Loucy (cell line): ENCODE measurements around the gene GRAMD4.

Source experiments
- H2AFZ ChIP-seq: fragments of 200-600 bp; sonication (generic); 2 replicates; pipeline ENCODE4 v1.6.0; 2016; ENCODE audit warnings: antibody characterized with exemption, mild to moderate bottlenecking, low read length, moderate library complexity
- H3F3A ChIP-seq: fragments of 200-600 bp; 2 replicates; pipeline ENCODE4 v1.6.0; 2016; ENCODE audit warnings: antibody characterized with exemption, low read depth, mild to moderate bottlenecking
- H3K27me3 ChIP-seq: fragments of 200-600 bp; sonication (generic); 2 replicates; pipeline ENCODE4 v1.6.1; 2014; ENCODE audit warnings: low read length, mild to moderate bottlenecking; ENCODE audit not compliant: insufficient read depth, poor library complexity, severe bottlenecking
- H3K36me3 ChIP-seq: fragments of 200-600 bp; sonication (generic); 2 replicates; pipeline ENCODE4 v1.6.1; 2016; ENCODE audit warnings: low read length; ENCODE audit not compliant: insufficient read depth
- H3K4me1 ChIP-seq: fragments of 200-600 bp; sonication (generic); 2 replicates; pipeline ENCODE4 v1.5.1; 2014; ENCODE audit warnings: low read length, mild to moderate bottlenecking; ENCODE audit not compliant: insufficient read depth, poor library complexity, severe bottlenecking
- H3K4me2 ChIP-seq: fragments of 200-600 bp; sonication (generic); 2 replicates; pipeline ENCODE4 v1.6.0; 2014; ENCODE audit warnings: antibody characterized with exemption, low read length, low read depth, mild to moderate bottlenecking; ENCODE audit not compliant: poor library complexity, severe bottlenecking
- H3K4me3 ChIP-seq: fragments of 200-600 bp; sonication (generic); 2 replicates; pipeline ENCODE4 v1.5.1; 2014; ENCODE audit warnings: low read length, mild to moderate bottlenecking, mixed read lengths; ENCODE audit not compliant: poor library complexity, severe bottlenecking
- H3K79me2 ChIP-seq: fragments of 200-600 bp; sonication (generic); 2 replicates; pipeline ENCODE4 v1.6.1; 2014; ENCODE audit warnings: low read length; ENCODE audit not compliant: insufficient read depth
- H3K9ac ChIP-seq: fragments of 200-600 bp; sonication (generic); 2 replicates; pipeline ENCODE4 v1.6.0; 2014; ENCODE audit warnings: mild to moderate bottlenecking, low read depth, low read length, moderate library complexity; ENCODE audit not compliant: poor library complexity, severe bottlenecking
- H3K9me2 ChIP-seq: fragments of 200-600 bp; sonication (generic); replicated peaks from 2 replicates; pipeline ENCODE4 v1.6.1; 2016; ENCODE audit warnings: low read depth, low read length, mixed read lengths
- H3K9me3 ChIP-seq: fragments of 200-600 bp; sonication (generic); 2 replicates; pipeline ENCODE4 v1.6.1; 2014; ENCODE audit warnings: mild to moderate bottlenecking, antibody characterized with exemption, low read length, low read depth; ENCODE audit not compliant: insufficient read depth
- H4K20me1 ChIP-seq: fragments of 200-600 bp; sonication (generic); 2 replicates; pipeline ENCODE4 v1.6.0; 2014; ENCODE audit warnings: antibody characterized with exemption, low read length, mild to moderate bottlenecking; ENCODE audit not compliant: insufficient read depth, poor library complexity, severe bottlenecking
- EZH2phosphoT487 ChIP-seq: fragments of 200-600 bp; IDR thresholded peaks from 2 replicates; pipeline ENCODE4 v1.6.1; 2018; ENCODE audit warnings: antibody characterized with exemption, mild to moderate bottlenecking, moderate library complexity, borderline replicate concordance
- TF ChIP-seq, protein P1 (sequence below): fragments of 200-600 bp; sonication (generic); conservative IDR thresholded peaks from 2 replicates; pipeline ENCODE4 v1.5.1; 2014; ENCODE audit warnings: mild to moderate bottlenecking, antibody characterized with exemption, low read length

Gene GRAMD4

DNA sequence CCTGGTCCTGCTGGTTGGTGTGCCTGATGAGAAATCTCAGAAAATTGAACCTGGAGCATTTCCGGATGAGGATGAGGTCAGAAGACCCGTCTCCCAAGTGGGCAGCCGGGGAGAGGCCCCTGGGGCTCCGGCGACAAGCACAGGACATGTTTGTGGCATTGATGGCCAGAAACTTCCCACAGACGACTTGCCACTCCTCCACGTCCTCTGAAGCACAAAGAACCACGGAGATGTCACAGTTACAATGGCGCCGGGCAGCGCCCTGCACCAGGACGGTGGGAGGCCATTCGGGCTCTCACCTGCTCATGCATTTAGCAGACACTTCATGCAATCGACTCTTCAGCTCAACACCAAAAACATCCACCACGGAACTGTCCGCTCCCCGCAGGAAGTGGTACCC is 71.4 kb downstream of the GRAMD4 start:
- Histone ChIP-seq H3K9ac (no peak overlapping the region), H3K4me3 (no peak overlapping the region), H3K9me3 (no peaks in the 10 kb centered on the region), H3F3A (no peaks in the 10 kb centered on the region), H3K79me2 (no peaks in the 10 kb centered on the region), H3K9me2 (no peaks in the 10 kb centered on the region), H3K36me3 (peaks cover 73% of the 10 kb centered on the region; the same call in 1 of the 2 replicates), H3K4me1 (no peaks in the 10 kb centered on the region), H4K20me1 (no peaks in the 10 kb centered on the region), H2AFZ (no peak overlapping the region), H3K4me2 (no peak overlapping the region), H3K27me3 (no peaks in the 10 kb centered on the region)
- TF ChIP-seq, protein P1, sequence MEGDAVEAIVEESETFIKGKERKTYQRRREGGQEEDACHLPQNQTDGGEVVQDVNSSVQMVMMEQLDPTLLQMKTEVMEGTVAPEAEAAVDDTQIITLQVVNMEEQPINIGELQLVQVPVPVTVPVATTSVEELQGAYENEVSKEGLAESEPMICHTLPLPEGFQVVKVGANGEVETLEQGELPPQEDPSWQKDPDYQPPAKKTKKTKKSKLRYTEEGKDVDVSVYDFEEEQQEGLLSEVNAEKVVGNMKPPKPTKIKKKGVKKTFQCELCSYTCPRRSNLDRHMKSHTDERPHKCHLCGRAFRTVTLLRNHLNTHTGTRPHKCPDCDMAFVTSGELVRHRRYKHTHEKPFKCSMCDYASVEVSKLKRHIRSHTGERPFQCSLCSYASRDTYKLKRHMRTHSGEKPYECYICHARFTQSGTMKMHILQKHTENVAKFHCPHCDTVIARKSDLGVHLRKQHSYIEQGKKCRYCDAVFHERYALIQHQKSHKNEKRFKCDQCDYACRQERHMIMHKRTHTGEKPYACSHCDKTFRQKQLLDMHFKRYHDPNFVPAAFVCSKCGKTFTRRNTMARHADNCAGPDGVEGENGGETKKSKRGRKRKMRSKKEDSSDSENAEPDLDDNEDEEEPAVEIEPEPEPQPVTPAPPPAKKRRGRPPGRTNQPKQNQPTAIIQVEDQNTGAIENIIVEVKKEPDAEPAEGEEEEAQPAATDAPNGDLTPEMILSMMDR = no peak
- TF ChIP-seq EZH2phosphoT487 = no peak

DNA sequence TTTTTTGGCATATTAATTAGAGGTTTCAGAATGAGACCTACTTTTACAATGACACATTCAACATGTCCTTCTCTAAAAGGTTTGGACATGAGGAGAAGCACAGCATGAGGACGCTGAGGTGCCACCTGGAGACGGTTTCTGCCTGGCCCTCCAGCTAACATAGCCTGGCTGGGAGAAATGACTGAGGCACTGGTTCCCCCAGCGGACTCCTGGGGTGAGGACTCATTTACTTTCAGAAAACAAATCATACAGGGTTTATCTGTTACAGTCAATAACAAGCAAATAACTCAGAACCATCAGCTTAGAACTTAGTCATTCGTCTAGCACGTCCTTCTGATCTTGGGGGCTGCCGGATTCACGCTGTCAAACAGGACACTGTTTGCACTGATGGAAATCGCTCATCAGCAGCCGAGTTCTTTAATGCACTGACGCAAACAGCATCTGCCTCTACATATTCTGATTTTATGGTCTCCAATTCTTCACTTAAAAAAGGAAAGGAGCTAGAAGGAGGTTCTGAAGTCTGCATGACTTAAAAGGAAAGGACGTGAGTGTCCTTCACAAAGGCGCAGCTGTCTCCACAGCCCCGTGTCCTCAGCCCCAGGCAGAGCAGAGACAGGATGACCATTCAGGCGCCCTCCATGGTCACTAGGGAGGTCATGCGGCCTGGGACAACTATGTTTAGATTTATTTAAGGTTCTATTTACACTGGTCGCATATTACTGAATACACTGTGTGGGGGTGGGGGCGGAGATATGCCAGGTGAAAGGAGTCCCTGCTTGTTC is 73.6 kb downstream of the GRAMD4 start:
- Histone ChIP-seq H3K27me3 (no peaks in the 10 kb centered on the region), H3K4me2 (no peak overlapping the region), H4K20me1 (no peaks in the 10 kb centered on the region), H3K4me3 (no peak overlapping the region), H3F3A (no peaks in the 10 kb centered on the region), H2AFZ (no peak overlapping the region), H3K9me2 (no peaks in the 10 kb centered on the region), H3K36me3 (peaks cover 77% of the 10 kb centered on the region; the same call in 1 of the 2 replicates), H3K9me3 (no peaks in the 10 kb centered on the region), H3K79me2 (no peaks in the 10 kb centered on the region), H3K9ac (no peak overlapping the region), H3K4me1 (no peaks in the 10 kb centered on the region)
- TF ChIP-seq EZH2phosphoT487 = no peak
- TF ChIP-seq, protein P1 = no peak

DNA sequence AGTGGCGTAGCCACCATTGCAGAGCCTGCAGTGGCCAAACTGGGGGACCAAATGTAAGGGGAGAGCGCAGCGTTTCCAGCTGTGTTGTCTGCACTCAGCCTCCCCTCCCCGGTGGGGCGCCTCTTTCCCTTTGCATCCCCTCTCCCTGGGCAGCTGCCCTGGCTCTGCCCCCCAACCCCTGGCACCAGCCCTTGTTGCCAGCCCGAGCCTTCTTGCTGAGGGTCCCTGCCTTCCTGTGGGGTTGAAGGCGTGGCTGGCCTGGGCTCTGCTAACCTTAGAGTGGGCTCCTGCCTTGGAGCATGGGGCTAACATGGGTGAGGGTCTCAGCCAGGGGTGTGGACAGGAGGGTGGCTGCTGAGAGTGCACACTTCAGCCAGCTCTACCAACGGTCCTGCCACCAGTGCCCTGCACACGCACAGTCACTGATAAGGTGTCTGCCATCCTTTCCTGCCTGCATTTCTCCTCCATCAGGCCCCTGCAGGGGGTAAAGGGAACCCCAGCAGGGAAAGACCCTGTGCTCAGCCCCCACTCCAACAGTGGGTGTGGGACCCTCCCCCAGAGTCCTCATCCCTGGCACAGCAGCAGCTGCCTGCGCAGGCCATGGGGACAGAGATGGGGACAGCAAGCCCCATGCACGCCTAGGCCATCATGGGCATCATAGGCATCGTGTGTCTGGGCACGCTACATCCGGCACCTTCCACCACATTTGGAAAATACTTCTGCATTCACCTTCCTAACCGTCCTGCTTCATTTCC is 74.4 kb downstream of the GRAMD4 start:
- Histone ChIP-seq H3K4me1 (no peaks in the 10 kb centered on the region), H3K36me3 (peaks cover 84% of the 10 kb centered on the region; the same call in 1 of the 2 replicates), H3K4me3 (no peak overlapping the region), H4K20me1 (no peaks in the 10 kb centered on the region), H3K79me2 (no peaks in the 10 kb centered on the region), H3K4me2 (no peak overlapping the region), H2AFZ (no peak overlapping the region), H3F3A (no peaks in the 10 kb centered on the region), H3K9ac (no peak overlapping the region), H3K9me2 (no peaks in the 10 kb centered on the region), H3K9me3 (no peaks in the 10 kb centered on the region), H3K27me3 (no peaks in the 10 kb centered on the region)
- TF ChIP-seq EZH2phosphoT487 = no peak
- TF ChIP-seq, protein P1 = no peak
